ENCODE results near the gene ANXA6. TPM values are rescaled to one million over a fixed set of nuclear protein-coding genes. Genes with fewer than 3 reads are reported as not detected.

Gene ANXA6
- total RNA-seq, 4 donors from 2014 or later: 21.7 to 64.4 (median 49.5) TPM

GRCh38 chr5:151063142-151063989, 94.2 kb downstream of the ANXA6 start:
- peaks cover 43% of the 10 kb centered on the region for H3K4me1 ChIP-seq
- WGBS: 75% methylated on average over 17 of the region's 17 CpGs
- TF ChIP-seq EP300 (IDR thresholded peaks at IDR 0.05) (no peak), POLR2AphosphoS5 (IDR thresholded peaks at IDR 0.05) (no peak), POLR2A (IDR thresholded peaks at IDR 0.05) (no peak), CTCF (IDR thresholded peaks at IDR 0.05) (no peak)
- no peaks in the 10 kb centered on the region for H3K27me3 ChIP-seq
- DNase-seq (ENCODE audit: low spot score in 2 of 2): no peak
- no peaks in the 10 kb centered on the region for H3K9me3 ChIP-seq
- no peak overlapping the region for H3K4me3 ChIP-seq
- peaks cover 56% of the 10 kb centered on the region for H3K36me3 ChIP-seq
- H3K27ac ChIP-seq: no peak overlapping the region

GRCh38 chr5:151062405-151063141, 95.0 kb downstream of the ANXA6 start:
- 100% methylated on average over 5 of the region's 5 CpGs for WGBS
- Histone ChIP-seq H3K27me3 (no peaks in the 10 kb centered on the region), H3K36me3 (peaks cover 64% of the 10 kb centered on the region), H3K4me3 (no peak overlapping the region), H3K27ac (no peak overlapping the region), H3K9me3 (no peaks in the 10 kb centered on the region), H3K4me1 (peaks cover 35% of the 10 kb centered on the region)
- no peak for TF ChIP-seq CTCF (IDR thresholded peaks at IDR 0.05)
- TF ChIP-seq EP300 (IDR thresholded peaks at IDR 0.05): no peak
- no peak for TF ChIP-seq POLR2A (IDR thresholded peaks at IDR 0.05)
- no peak for TF ChIP-seq POLR2AphosphoS5 (IDR thresholded peaks at IDR 0.05)
- no peak for DNase-seq (ENCODE audit: low spot score in 2 of 2)

GRCh38 chr5:151060742-151061141, 96.8 kb downstream of the ANXA6 start:
- H3K27ac ChIP-seq: no peak overlapping the region
- WGBS: 61% methylated on average over 3 of the region's 6 CpGs

GRCh38 chr5:151058891-151059489, 98.6 kb downstream of the ANXA6 start:
- peaks cover 28% of the 10 kb centered on the region for H3K4me1 ChIP-seq
- H3K27me3 ChIP-seq: no peaks in the 10 kb centered on the region
- TF ChIP-seq POLR2A (IDR thresholded peaks at IDR 0.05) (no peak), POLR2AphosphoS5 (IDR thresholded peaks at IDR 0.05) (no peak), CTCF (IDR thresholded peaks at IDR 0.05) (no peak), EP300 (IDR thresholded peaks at IDR 0.05) (no peak)
- WGBS: 87% methylated on average over 7 of the region's 7 CpGs
- DNase-seq (ENCODE audit: low spot score in 2 of 2): no peak
- no peak overlapping the region for H3K27ac ChIP-seq
- H3K4me3 ChIP-seq: no peak overlapping the region
- H3K36me3 ChIP-seq: peaks cover 94% of the 10 kb centered on the region
- H3K9me3 ChIP-seq: no peaks in the 10 kb centered on the region

More at GRCh38 chr5:151060742-151061141, 96.8 kb downstream of the ANXA6 start:
- H3K27me3 ChIP-seq: no peaks in the 10 kb centered on the region
- TF ChIP-seq POLR2AphosphoS5 (IDR thresholded peaks at IDR 0.05) (no peak), POLR2A (IDR thresholded peaks at IDR 0.05) (no peak), EP300 (IDR thresholded peaks at IDR 0.05) (no peak), CTCF (IDR thresholded peaks at IDR 0.05) (no peak)
- no peak overlapping the region for H3K4me3 ChIP-seq
- H3K4me1 ChIP-seq: peaks cover 35% of the 10 kb centered on the region
- no peaks in the 10 kb centered on the region for H3K9me3 ChIP-seq
- DNase-seq (ENCODE audit: low spot score in 2 of 2): no peak
- H3K36me3 ChIP-seq: peaks cover 76% of the 10 kb centered on the region

- Histone ChIP-seq H3K36me3 (peaks cover 94% of the 10 kb centered on the region), H3K27ac (no peak overlapping the region), H3K9me3 (no peaks in the 10 kb centered on the region), H3K4me3 (no peak overlapping the region), H3K27me3 (no peaks in the 10 kb centered on the region), H3K4me1 (peaks cover 22% of the 10 kb centered on the region)
- WGBS: 95% methylated on average over 5 of the region's 5 CpGs
- no peak for DNase-seq (ENCODE audit: low spot score in 2 of 2)
- TF ChIP-seq EP300 (IDR thresholded peaks at IDR 0.05) (no peak), POLR2AphosphoS5 (IDR thresholded peaks at IDR 0.05) (no peak), POLR2A (IDR thresholded peaks at IDR 0.05) (no peak), CTCF (IDR thresholded peaks at IDR 0.05) (no peak)
Observed at GRCh38 chr5:151058301-151058700, 99.3 kb downstream of the ANXA6 start.

All from suprapubic skin (tissue), 4 donors.